GM13976 (cell line): ENCODE data around the gene BBS1.

Experiments
- DNase-seq: peaks from one replicate; pipeline ENCODE4 v3.0.0; 2012; ENCODE audit warnings: low spot score
- in situ Hi-C: fragments of 300-500 bp; cut with MboI; formaldehyde crosslinking; loops from one replicate; pipeline ENCODE4 v1.12.0; 2022; ENCODE audit warnings: low sequenced_read_pairs, mixed read lengths, inconsistent platforms; ENCODE audit not compliant: unreplicated experiment
- TF ChIP-seq, protein P1 (sequence below): IDR thresholded peaks from 2 replicates; pipeline ENCODE4 v1.5.1; 2012; ENCODE audit warnings: borderline replicate concordance, mild to moderate bottlenecking; ENCODE audit not compliant: insufficient read depth; ENCODE audit errors: extremely low read depth, missing control alignments, control extremely low read depth

Gene BBS1

DNA sequence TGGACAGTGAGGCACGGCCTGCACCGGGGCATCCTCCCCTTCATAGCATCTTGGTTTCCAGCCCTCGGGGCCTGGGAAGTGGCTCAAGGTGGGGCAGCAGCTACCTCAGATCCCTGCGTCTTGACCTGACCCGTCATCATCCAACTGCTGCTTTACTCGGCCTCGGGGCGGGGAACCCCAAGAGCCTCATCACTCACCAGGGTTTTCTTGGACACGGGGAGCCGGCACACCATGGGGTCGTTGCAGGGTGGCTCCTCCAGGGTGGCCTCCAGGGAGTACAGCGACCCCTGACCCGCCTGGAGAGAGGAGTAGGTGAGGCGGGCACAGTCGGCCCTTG lies 57.3 kb downstream of the BBS1 start:
- in situ Hi-C loops: no loop called here
- TF ChIP-seq, protein P1, sequence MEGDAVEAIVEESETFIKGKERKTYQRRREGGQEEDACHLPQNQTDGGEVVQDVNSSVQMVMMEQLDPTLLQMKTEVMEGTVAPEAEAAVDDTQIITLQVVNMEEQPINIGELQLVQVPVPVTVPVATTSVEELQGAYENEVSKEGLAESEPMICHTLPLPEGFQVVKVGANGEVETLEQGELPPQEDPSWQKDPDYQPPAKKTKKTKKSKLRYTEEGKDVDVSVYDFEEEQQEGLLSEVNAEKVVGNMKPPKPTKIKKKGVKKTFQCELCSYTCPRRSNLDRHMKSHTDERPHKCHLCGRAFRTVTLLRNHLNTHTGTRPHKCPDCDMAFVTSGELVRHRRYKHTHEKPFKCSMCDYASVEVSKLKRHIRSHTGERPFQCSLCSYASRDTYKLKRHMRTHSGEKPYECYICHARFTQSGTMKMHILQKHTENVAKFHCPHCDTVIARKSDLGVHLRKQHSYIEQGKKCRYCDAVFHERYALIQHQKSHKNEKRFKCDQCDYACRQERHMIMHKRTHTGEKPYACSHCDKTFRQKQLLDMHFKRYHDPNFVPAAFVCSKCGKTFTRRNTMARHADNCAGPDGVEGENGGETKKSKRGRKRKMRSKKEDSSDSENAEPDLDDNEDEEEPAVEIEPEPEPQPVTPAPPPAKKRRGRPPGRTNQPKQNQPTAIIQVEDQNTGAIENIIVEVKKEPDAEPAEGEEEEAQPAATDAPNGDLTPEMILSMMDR: no peak
- DNase-seq: no peak

DNA sequence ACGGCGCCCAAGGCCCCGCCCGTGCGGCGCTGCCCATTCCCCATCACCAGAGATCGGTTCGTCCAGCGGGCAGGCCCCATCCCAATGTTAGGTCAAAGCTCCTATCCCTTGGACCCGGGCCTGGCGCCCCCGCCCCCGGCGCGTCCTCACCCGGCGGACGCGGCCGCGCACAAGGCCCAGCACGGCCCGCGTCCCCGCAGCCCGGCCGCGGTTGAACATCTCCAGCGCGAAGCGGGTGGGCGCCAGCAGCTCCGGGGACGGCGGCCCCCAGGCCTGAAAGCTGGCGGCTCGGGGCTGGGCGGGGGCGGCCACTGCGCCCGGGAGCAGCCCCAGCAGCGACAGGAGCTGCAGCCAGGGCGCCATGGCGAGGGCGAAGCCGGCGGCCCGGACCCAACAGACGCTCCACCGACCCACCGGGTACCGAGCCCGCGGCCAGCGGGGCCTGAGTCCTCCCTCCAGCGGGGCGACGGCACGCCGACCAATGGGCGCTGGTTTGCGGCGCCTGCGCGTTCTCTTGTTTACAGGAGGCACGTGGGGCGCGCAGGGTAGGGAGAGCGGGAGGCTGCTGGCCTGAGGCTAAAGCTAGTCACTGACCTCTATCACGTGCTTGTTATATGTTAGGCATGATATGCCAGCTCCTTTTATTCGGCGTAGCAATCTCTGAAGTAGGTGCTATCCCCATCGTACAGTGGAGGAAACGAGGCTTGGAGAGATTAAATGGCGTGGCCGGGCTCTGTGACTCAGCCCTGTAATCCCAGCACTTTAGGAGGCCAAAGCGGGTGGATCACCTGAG lies 57.9 kb downstream of the BBS1 start, which contains the start of gene CTSF:
Gene CTSF, minus strand, starts transcription at position 483 of the 793 bp plus-strand sequence. Its CDS starts 120 bp downstream, at position 363.
- in situ Hi-C loops: no loop called here
- peak; percentile 92 for DNase-seq
- TF ChIP-seq, protein P1: no peak

DNA sequence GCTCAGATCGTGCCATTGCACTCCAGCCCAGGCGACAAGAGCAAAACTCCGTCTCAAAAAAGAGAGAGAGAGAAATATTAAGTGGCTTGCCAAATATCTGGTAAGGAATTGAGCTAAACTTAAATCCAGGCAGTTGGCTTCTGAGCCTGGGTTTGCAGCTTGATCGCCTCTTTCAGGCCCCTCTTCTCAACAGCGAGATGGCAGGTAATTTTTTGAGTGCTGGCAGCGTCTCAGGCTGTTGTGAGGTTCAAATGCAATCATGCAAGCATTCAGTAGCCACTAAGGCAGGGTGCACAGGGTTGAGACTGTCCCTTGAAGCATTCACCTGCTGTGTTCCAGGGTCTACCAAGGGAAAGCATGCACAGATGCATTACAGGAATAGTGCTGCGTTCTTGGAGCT lies 58.6 kb downstream of the BBS1 start:
- TF ChIP-seq, protein P1: no peak
- in situ Hi-C loops: no loop called here

DNA sequence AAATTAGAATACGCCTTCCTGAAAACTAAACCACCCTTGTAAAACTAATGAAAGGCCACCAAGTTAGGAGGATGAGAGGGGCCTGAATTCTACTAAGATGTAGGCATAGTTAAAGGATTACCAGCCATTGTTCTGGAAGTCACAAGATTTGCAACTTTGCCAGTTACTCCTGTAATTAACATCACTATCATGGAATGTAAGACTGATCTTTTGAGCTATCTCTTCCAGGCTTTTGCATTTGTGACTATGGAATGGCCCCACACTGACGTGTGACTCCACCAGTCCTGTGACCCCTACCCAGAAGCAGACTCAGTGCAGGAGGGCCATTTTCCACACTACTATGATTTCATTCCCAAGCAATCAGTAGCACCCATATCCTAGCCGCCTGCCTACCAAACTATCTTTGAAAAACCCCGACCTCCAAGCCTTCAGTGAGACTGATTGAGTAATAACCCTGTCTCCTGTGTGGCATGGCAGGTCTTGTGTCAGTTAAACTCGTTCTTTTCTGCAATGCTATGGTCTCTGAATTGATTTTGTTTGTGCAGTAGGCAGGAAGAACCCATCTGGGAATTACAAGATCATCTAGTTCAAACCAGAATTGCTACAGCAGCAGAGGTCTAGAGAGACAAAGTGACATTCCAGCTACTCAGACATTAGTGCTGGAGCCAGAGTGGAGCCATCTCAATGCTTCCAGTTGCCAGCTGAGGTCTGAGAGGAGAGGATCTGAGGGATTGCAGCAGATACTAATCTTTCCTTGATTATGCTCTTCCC lies 59.8 kb downstream of the BBS1 start:
- in situ Hi-C loops: no loop called here
- DNase-seq: no peak
- TF ChIP-seq, protein P1: no peak

More for the DNA sequence above, 58.6 kb downstream of the BBS1 start:
- no peak for DNase-seq

DNA sequence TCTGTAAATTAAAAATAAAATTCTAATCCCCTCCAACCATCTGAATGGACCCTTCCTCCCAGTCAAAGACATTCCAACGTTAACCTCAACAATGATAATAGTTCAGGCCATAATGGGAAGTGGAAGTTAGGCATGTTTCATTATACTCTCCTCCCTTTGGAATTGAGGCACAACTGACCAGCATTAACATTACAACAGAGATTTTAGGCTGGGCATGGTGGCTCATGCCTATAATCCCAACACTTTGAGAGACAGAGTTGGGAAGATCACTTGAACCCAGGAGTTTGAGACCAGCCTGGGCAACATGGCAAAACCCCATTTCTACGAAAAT lies 60.4 kb downstream of the BBS1 start:
- TF ChIP-seq, protein P1: no peak
- no peak for DNase-seq
- in situ Hi-C loops: no loop called here

DNA sequence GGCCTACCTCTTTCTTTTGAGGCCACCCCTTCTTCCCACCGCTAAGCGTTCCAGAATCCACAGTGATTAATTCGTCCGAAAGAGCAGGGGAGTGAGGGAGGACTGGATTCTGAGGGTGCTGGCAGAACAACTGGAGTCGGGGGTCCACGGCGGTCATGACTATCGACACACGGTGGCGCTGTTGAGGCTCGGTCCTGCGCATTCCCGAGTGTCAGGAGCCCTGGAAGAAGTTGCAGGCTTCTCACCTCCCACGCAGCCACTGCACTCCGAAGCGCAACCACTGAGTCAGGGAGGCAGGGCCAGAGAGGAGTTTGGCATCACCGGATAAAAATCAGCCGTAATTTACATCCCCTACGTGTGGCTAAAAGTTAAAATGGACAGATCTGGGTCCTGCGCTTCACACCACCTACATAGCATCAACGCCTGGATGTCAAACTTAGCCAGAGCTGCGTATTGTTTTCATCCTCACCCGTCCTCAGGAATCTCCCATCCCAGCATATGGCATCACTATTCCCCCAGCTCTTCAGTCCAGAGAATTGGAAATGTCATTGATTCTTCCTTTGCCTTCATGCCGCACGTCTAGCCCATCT lies 68.7 kb downstream of the BBS1 start:
- TF ChIP-seq, protein P1: peak; percentile 82
- DNase-seq: peak; percentile 88
- in situ Hi-C loops: no loop called here
